ENCODE results near the gene WEE2. TPM values are rescaled to one million over a fixed set of nuclear protein-coding genes. Genes with fewer than 3 reads are reported as not detected.

The WEE2 gene
- total RNA-seq, 1 donor from 2014 or later, result not detected

DNA sequence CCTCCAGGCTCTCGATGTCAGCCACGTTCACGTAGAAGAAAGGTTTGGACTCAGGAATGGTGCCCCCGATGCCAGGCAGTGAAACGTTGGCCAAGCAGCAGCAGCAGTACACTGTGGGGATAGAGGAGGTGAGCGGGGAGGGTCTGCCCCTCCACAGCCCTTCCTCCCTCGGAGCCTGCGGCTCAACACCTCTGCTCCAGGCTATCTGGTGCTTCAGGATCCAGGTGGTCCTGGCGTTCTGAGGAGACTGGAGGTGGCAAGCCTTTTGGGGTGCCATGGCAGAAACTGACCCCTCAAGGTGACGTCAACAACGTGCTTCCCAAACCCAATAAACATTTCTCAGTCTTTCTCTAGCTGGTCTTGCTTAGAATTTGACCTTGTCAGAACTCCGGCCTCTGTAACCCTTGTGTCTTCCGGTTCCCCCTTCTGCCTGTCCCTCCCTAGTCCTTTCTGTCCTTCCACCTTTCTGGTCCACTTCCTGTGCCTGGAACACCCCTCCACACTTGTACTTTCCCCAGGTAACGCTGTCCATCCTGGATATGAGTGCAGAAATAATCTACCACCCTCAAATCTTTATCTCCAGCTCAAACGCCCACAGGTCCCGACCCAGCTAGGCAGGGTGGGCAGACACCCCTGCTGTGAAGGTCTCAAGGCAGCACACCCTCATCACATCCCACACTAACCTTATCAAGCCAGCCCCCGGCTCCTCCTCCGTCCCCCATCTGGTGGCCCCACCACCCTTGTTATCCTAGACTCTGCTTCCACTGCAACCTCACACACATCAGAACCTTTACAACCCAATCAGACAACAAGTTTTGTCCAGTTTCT is 42.7 kb upstream of the WEE2 start:
- H3K27ac Mint-ChIP-seq (ENCODE audit: unreplicated experiment), result no peak overlapping the region
- no peak overlapping the region for H3K4me3 Mint-ChIP-seq (ENCODE audit: unreplicated experiment)
- H3K36me3 Mint-ChIP-seq (ENCODE audit: unreplicated experiment), result peaks cover 5% of the 10 kb centered on the region
- H3K27me3 Mint-ChIP-seq (ENCODE audit: unreplicated experiment), result peaks cover 5% of the 10 kb centered on the region
- peaks cover 2% of the 10 kb centered on the region for H3K9me3 Mint-ChIP-seq (ENCODE audit: unreplicated experiment)
- no peak for DNase-seq
- no peak for TF ChIP-seq CTCF (IDR thresholded peaks at IDR 0.05; ENCODE audit: partially characterized antibody, unreplicated experiment)
- no peaks in the 10 kb centered on the region for H3K4me1 Mint-ChIP-seq (ENCODE audit: low read depth, unreplicated experiment)

GRCh38 chr7:141666071-141666470 is 42.1 kb upstream of the WEE2 start:
- no peak overlapping the region for H3K27ac Mint-ChIP-seq (ENCODE audit: unreplicated experiment)
- no peaks in the 10 kb centered on the region for H3K4me1 Mint-ChIP-seq (ENCODE audit: low read depth, unreplicated experiment)
- H3K36me3 Mint-ChIP-seq (ENCODE audit: unreplicated experiment), result peaks cover 5% of the 10 kb centered on the region
- DNase-seq, result no peak
- TF ChIP-seq CTCF (IDR thresholded peaks at IDR 0.05; ENCODE audit: partially characterized antibody, unreplicated experiment), result no peak
- peaks cover 5% of the 10 kb centered on the region for H3K27me3 Mint-ChIP-seq (ENCODE audit: unreplicated experiment)
- no peak overlapping the region for H3K4me3 Mint-ChIP-seq (ENCODE audit: unreplicated experiment)
- H3K9me3 Mint-ChIP-seq (ENCODE audit: unreplicated experiment), result peaks cover 2% of the 10 kb centered on the region

DNA sequence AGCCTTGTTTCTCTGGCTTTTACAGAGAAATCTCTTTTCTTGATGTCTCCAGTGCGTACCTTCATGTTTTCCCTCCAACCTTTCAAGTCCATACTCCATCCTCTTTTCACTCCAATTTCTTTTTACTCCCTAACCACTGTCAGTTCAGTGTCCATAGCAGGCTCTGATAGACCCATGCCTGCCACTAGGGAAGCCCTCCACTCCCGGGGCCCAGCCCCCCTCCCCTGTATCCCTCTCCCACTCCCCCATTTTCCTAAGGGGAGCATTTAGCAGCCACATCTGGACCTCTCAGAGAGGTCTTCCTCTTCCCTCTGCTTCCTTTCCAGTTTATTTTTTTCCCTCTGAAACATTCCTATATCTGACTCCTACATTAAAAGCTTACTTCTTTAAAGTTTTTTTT is 39.3 kb upstream of the WEE2 start:
- Mint-ChIP-seq H3K9me3 (ENCODE audit: unreplicated experiment) (peaks cover 2% of the 10 kb centered on the region), H3K27ac (ENCODE audit: unreplicated experiment) (no peak overlapping the region)
- no peak for DNase-seq

DNA sequence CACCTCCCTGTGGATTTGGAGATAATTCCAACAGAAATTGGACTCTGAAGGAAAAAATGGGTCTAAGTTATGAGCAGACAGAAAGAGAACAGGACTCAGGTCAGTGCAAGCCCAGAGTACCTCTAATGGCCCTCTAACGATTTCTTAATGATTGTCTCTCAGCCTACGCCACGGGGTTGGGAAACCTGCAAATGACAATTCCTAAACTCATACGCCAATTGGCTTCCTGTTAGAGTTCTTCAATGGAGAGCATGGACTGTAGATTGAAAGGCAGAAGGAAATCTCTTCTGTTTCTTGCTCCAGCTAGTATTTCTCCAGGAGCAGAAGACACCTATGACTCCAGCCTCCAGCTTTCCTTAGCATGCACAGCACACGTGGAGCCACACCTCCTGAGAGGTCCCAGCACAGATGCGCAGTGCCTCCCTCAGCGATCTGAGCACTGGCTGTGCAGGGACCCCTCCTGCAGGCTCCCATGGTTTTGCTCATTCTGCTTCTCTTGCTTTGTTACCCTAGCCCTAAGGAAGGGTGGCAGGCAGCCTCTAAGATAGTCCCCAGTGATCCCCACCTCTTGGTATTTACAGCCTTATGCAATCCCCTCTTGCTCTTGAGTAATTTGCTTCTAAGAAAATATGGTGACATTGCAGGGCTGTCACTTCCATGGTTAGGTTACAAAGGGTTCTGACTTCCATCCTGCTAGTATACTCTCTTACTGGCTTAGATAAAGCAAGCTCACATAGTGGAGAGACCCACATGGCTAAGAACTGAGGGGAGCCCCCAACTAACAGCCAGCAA is 36.3 kb upstream of the WEE2 start:
- no peaks in the 10 kb centered on the region for H3K27me3 Mint-ChIP-seq (ENCODE audit: unreplicated experiment)
- H3K27ac Mint-ChIP-seq (ENCODE audit: unreplicated experiment), result no peak overlapping the region
- H3K4me1 Mint-ChIP-seq (ENCODE audit: low read depth, unreplicated experiment), result peaks cover 2% of the 10 kb centered on the region
- H3K36me3 Mint-ChIP-seq (ENCODE audit: unreplicated experiment), result no peaks in the 10 kb centered on the region
- no peak for DNase-seq
- H3K4me3 Mint-ChIP-seq (ENCODE audit: unreplicated experiment), result no peak overlapping the region
- TF ChIP-seq CTCF (IDR thresholded peaks at IDR 0.05; ENCODE audit: partially characterized antibody, unreplicated experiment), result no peak
- H3K9me3 Mint-ChIP-seq (ENCODE audit: unreplicated experiment), result peaks cover 2% of the 10 kb centered on the region

More for the DNA sequence above, 39.3 kb upstream of the WEE2 start:
- Mint-ChIP-seq H3K4me1 (ENCODE audit: low read depth, unreplicated experiment) (no peaks in the 10 kb centered on the region), H3K27me3 (ENCODE audit: unreplicated experiment) (peaks cover 2% of the 10 kb centered on the region), H3K36me3 (ENCODE audit: unreplicated experiment) (no peaks in the 10 kb centered on the region), H3K4me3 (ENCODE audit: unreplicated experiment) (no peak overlapping the region)
- no peak for TF ChIP-seq CTCF (IDR thresholded peaks at IDR 0.05; ENCODE audit: partially characterized antibody, unreplicated experiment)

DNA sequence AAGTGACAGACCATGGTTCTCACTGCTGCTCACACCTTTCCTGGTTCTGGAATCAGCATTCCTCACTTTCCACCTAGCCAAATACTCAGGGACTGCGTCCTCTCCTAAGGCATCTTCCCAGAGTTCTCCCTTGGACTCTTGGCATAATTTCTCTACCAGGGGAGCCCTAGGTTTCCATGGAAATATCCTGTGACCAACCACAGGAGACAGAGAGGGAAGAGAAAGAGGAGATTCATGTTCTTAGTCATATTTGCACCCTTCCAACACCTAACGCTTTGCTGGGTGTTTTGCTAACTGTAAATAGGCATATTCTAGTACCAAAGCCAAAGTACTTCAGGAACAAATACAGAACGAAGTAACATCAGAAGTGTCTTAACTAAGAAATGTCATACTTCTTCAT is 34.8 kb upstream of the WEE2 start:
- DNase-seq, result no peak
- Mint-ChIP-seq H3K27me3 (ENCODE audit: unreplicated experiment) (no peaks in the 10 kb centered on the region), H3K27ac (ENCODE audit: unreplicated experiment) (no peak overlapping the region), H3K4me1 (ENCODE audit: low read depth, unreplicated experiment) (peaks cover 2% of the 10 kb centered on the region), H3K4me3 (ENCODE audit: unreplicated experiment) (no peak overlapping the region), H3K36me3 (ENCODE audit: unreplicated experiment) (no peaks in the 10 kb centered on the region), H3K9me3 (ENCODE audit: unreplicated experiment) (peaks cover 2% of the 10 kb centered on the region)
- no peak for TF ChIP-seq CTCF (IDR thresholded peaks at IDR 0.05; ENCODE audit: partially characterized antibody, unreplicated experiment)

Measured in glutamatergic neuron (in vitro differentiated cells).